Hippocampal formation (tissue), 2 donors: ENCODE measurements around the gene RNFT2.

Experiments used
- DNase-seq, 2 donors: peaks; one replicate each; lab custom pipeline; 2025; lab: John Stamatoyannopoulos, UW

The RNFT2 gene

GRCh38 chr12:116833474-116833873 is 95.4 kb downstream of the RNFT2 start:
- DNase-seq = no peak

GRCh38 chr12:116835484-116835883 is 97.4 kb downstream of the RNFT2 start:
- no peak for DNase-seq

- no peak for DNase-seq
Measured at GRCh38 chr12:116837097-116837496, 99.0 kb downstream of the RNFT2 start.

- DNase-seq = no peak
Measured at GRCh38 chr12:116838365-116838764, 100.2 kb downstream of the RNFT2 start.

- no peak for DNase-seq
Measured at GRCh38 chr12:116839287-116839830, 101.2 kb downstream of the RNFT2 start.

GRCh38 chr12:116843085-116843484 is 105.0 kb downstream of the RNFT2 start:
- DNase-seq = no peak

- DNase-seq = no peak
Measured at GRCh38 chr12:116849216-116849615, 111.1 kb downstream of the RNFT2 start.

- no peak for DNase-seq
Measured at GRCh38 chr12:116852303-116852702, 114.2 kb downstream of the RNFT2 start.

- DNase-seq = no peak
Measured at GRCh38 chr12:116853507-116853906, 115.4 kb downstream of the RNFT2 start.

- no peak for DNase-seq
Measured at GRCh38 chr12:116855744-116856470, 117.8 kb downstream of the RNFT2 start.

- no peak for DNase-seq
Measured at GRCh38 chr12:116856729-116857128, 118.6 kb downstream of the RNFT2 start.

- DNase-seq = no peak
Measured at GRCh38 chr12:116859079-116859478, 121.0 kb downstream of the RNFT2 start.

- DNase-seq = no peak
Measured at GRCh38 chr12:116860263-116860662, 122.1 kb downstream of the RNFT2 start.

GRCh38 chr12:116861320-116861719 is 123.2 kb downstream of the RNFT2 start:
- peak; percentile 29 to 44 for DNase-seq

- no peak for DNase-seq
Measured at GRCh38 chr12:116862167-116862566, 124.1 kb downstream of the RNFT2 start.

- DNase-seq = no peak
Measured at GRCh38 chr12:116863275-116863767, 125.2 kb downstream of the RNFT2 start.

GRCh38 chr12:116864371-116865160 is 126.5 kb downstream of the RNFT2 start:
- DNase-seq = no peak

GRCh38 chr12:116867523-116867922 is 129.4 kb downstream of the RNFT2 start:
- DNase-seq = no peak

- DNase-seq = no peak
Measured at GRCh38 chr12:116870306-116870705, 132.2 kb downstream of the RNFT2 start.

- DNase-seq = no peak
Measured at GRCh38 chr12:116874324-116874995, 136.3 kb downstream of the RNFT2 start.

GRCh38 chr12:116876151-116876869 is 138.2 kb downstream of the RNFT2 start:
- no peak for DNase-seq
